GM04504 (cell line): ENCODE data around the gene TSPO.
"Not testable (repeated sequence)": the region's sequence is repeated elsewhere in the genome, so short reads cannot be mapped to it uniquely, and the experiment has no call there.

Experiments used
- DNase-seq: peaks from one replicate; pipeline ENCODE4 v3.0.0-alpha.2; 2012; ENCODE audit warnings: low read depth

TSPO gene

GRCh38 chr22:43151251-43152002, at the start of gene TSPO:
Gene TSPO, plus strand, starts transcription at chr22:43151559. Its CDS starts 7,680 bp downstream, at chr22:43159239.
- DNase-seq: peak; percentile 30

- not testable (repeated sequence) for DNase-seq
These were observed 47.2 kb upstream of the TSPO start for GRCh38 chr22:43104056-43104625.

- not testable (repeated sequence) for DNase-seq
These were observed 46.4 kb upstream of the TSPO start for GRCh38 chr22:43104950-43105349.

GRCh38 chr22:43106302-43106701, 45.1 kb upstream of the TSPO start:
- DNase-seq: no peak

DNA sequence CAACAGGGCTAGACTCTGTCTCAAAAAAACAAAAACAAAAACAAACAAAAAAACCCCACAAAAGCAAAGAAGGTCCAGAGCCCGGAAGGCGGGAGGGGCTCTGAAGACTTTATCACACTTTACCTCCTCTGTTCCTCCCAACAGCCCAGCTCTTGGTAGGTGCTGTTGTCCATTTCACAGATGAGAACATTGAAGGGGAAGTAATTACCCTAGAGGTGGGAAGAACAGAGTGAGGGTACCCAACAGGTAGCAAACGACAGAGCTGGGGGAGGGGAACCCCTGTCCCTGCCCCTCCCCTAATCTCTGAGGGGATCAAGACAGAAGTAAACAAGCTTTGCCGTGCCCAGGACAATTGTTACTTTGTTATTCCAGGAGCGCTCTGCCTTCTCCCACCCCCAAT, 41.8 kb upstream of the TSPO start:
- no peak for DNase-seq

DNA sequence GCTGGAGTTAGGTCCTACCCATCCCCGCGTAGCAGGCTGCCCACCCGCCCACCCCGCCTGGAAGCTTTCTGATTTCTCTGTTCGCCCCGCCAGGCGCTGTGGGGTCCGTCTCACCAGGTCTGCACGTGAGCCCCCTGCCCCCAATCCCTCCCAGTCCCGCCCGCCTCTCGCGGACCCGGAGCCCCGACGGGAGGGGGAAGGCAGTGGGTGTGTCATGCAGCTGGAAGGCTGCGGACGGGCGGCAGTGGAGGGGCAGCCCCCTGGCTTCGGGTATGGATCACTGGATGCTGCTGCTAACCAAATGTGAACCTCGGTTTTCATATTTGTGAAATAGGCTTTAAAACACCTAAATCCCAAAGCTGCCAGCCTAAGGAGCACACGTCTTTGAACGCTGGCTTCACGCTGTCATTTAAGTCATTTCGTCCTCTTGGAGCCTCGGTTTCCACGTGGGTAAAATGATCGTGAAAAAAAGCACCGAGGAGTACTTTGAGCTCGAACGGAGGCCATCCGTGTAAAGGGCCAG, 41.4 kb upstream of the TSPO start:
- DNase-seq: no peak

GRCh38 chr22:43110444-43110926, 40.9 kb upstream of the TSPO start, which contains the start of gene BIK:
Gene BIK, plus strand, starts transcription at chr22:43110750. Its CDS starts 13,273 bp downstream, at chr22:43124023.
- no peak for DNase-seq

GRCh38 chr22:43110927-43111623, 40.3 kb upstream of the TSPO start:
- DNase-seq: no peak

GRCh38 chr22:43113526-43114251, 37.7 kb upstream of the TSPO start:
- no peak for DNase-seq

GRCh38 chr22:43114958-43115357, 36.4 kb upstream of the TSPO start:
- no peak for DNase-seq

DNA sequence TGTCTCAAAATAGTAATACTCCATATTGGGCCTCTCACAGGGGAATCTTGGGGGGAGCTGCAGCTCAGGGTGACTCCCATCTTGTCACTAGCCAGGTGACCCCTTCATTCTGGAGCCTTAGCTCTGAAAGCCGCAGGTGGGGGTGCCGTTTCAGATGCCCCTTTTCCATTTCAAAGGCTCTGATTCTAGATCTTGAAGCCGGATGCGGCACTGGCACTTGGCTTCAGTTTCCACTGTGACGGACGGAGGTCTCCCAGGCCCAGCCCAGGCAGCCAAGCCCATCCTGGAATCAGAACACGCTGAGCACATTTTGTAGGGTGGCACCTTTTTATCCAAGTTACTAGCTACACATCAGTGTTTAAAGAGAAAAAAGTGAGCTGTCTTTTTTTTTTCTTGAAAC, 34.4 kb upstream of the TSPO start:
- no peak for DNase-seq

DNA sequence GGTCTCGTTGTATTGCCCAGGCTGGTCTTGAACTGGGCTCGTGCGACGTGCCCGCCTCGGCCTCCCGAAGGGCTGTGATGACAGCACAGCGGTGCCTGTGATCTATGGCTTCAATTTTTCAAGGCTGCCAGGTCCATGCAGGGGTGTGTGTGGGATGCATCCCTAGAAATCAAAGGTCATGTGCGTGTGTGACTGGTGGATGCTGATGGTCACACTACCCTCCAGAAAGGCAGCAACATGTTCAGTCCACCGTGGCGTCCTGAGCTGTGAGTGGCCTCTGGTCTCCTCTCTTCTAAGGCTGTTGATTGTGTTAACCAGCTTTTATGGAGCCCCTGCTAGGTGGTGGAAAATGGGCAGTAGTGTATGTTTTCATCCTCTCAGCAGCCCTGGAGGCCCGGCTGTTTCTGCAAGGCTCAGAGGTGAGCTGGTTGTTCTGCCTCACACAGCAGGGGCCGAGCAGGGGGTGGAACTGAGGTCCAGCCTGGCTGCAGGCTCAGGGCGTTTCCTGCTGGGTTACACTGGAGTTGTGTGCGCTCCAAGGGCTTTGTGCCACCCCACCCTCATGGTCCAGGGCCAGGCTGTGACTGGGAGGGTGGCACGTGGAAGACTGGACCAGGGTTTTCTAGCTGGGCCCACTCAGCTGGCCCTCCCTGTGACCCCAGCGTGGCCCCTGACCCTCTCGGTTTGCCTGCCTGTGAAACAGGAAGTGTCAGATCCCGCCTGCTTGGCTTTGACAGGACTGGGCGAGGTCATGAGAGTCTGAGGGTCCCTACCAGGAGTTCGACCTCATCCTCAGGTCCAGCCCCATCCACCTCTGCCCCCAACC, 33.1 kb upstream of the TSPO start:
- no peak for DNase-seq

- no peak for DNase-seq
These were observed 32.4 kb upstream of the TSPO start for GRCh38 chr22:43118953-43119458.

DNA sequence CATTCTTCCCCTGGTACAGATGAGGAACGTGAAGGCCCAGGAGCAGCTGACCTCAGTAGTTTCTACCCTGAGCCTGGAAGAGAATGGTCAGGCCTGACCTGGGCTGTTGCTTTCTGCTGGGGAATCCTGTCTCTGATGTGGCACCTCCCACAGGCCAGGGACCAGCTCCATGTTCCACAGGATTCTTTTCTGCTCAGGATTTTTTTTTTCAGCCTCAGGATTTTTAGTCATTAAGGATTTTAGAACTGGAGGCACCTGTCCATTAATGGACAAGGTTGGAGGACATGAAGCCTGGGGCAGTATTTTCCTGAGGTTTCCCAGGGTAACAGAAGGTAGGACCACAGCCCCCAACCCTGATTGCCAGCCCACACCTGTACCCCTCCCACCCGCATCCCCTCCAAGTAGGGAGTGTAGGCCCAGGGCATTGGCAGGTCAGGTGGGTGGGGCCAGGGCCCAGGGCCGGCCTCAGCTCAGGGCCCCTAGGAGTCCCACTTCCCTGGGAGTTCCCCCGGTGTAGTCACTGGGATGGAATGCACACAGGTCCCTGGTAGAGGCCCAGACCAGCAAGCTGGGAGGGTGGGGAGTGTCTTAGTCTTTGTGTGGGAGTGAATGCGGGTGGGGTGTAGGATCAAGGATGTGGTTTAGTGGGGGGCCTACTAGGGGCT, 24.7 kb upstream of the TSPO start:
- DNase-seq: peak; percentile 44

- no peak for DNase-seq
These were observed 24.0 kb upstream of the TSPO start for GRCh38 chr22:43127166-43127908.

- no peak for DNase-seq
These were observed 23.2 kb upstream of the TSPO start for GRCh38 chr22:43128116-43128515.

GRCh38 chr22:43128928-43129424, 22.4 kb upstream of the TSPO start:
- DNase-seq: no peak

DNA sequence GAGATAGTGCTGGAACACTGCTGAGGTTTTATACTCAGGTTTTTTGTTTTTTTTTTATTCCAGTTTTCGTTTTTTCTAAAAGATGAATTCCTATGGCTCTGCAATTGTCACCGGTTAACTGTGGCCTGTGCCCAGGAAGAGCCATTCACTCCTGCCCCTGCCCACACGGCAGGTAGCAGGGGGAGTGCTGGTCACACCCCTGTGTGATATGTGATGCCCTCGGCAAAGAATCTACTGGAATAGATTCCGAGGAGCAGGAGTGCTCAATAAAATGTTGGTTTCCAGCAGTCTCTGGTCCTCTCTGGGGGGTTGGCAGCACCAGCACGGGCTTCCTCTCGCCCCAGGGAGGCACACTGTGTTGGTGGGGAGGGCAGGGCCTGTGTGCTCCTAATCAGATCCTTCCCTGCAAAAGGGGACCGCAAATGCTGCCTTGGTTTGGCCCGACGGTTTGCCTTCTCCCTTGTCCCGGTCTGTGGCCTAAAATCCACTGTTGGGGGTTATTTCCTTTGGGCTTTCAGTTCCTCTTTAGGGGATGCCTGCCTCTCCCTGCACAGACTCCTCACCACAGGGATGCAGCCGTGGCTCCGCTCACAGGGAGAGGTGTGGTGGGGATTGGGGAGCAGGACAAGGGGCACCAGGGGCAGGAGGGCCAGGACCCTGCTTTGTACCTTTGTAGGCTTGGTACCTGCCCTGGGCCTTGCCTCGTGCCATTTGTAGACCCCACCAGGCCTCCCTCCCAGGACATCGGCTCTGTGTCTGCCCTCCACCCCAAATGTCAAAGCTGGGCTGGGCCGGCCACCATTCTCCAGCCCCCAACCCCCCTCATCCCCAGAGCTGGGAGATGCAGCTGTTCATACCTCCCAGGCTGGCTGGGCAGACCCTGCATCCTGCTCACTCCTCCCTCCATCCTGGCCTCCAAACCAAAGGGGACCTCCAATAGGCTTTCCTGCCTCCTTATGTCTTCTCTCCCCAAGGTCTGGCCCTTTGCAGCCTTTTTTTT, 21.6 kb upstream of the TSPO start:
- no peak for DNase-seq
